GM12878 (cell line): ENCODE data around the gene CACFD1. TPM values are rescaled to one million over a fixed set of nuclear protein-coding genes. Genes with fewer than 3 reads are reported as not detected.

Source experiments
- ATAC-seq: fragments of 200-7000 bp; cut with Tn5 transposase; 3 replicates; pipeline ENCODE4 v1.9.1; 2020; ENCODE audit warnings: mild to moderate bottlenecking, moderate library complexity
- BruUV-seq: library from RNA; stranded (reverse); fragments of 400-500 nt; replicated peaks from 2 replicates; lab custom pipeline; 2021; lab: Mats Ljungman, UMichigan
- CTCF ChIA-PET: fragments of 300-600 bp; sonication (Branson Sonifier 250); formaldehyde crosslinking; extraction: SDS; loops from one replicate; lab custom pipeline; 2021; ENCODE audit warnings: inconsistent platforms; lab: Yijun Ruan, JAX
- POLR2A ChIA-PET: fragments of 350-600 bp; formaldehyde crosslinking; extraction: SDS; loops from one replicate; lab custom pipeline; 2021; ENCODE audit warnings: inconsistent platforms; lab: Charles Lee
- RAD21 ChIA-PET: fragments of 300-600 bp; sonication (Branson Sonifier 250); formaldehyde crosslinking; loops from one replicate; lab custom pipeline; 2023; ENCODE audit warnings: antibody characterized with exemption; ENCODE audit not compliant: unreplicated experiment; lab: Charles Lee
- SMC1A ChIA-PET: fragments of 300-600 bp; sonication (Branson Sonifier 250); formaldehyde crosslinking; loops from one replicate; lab custom pipeline; 2023; ENCODE audit not compliant: unreplicated experiment, uncharacterized antibody; lab: Charles Lee
- DNase-seq: peaks from one replicate; pipeline ENCODE4 v3.0.0-alpha.2; 2011; ENCODE audit warnings: low read depth, low spot score
- FAIRE-seq: peaks from 3 replicates; lab custom pipeline; 2011; peaks lifted over from hg19 to GRCh38; lab: Jason Lieb, UNC
- H2AFZ ChIP-seq: 2 replicates; pipeline ENCODE4 v1.6.0; 2011; ENCODE audit warnings: low read depth, low read length, control low read depth; ENCODE audit not compliant: control insufficient read depth
- H3K27ac ChIP-seq: 2 replicates; pipeline ENCODE4 v1.5.1; 2011; ENCODE audit warnings: control low read depth; ENCODE audit not compliant: control insufficient read depth, insufficient read depth
- H3K27me3 ChIP-seq, 2 experiments: replicated peaks in 1 of 2; 2 replicates each; pipeline versions ENCODE4 v1.6.0 to v1.6.1; 2011; ENCODE audit warnings: low read length in 1 of 2; ENCODE audit not compliant: control insufficient read depth in 2 of 2, insufficient read depth in 2 of 2
- H3K36me3 ChIP-seq, 2 experiments: 2 replicates each; pipeline ENCODE4 v1.5.1; 2011; ENCODE audit warnings: low read length in 1 of 2; ENCODE audit not compliant: control insufficient read depth in 2 of 2, insufficient read depth in 2 of 2
- H3K4me1 ChIP-seq: 2 replicates; pipeline ENCODE4 v1.6.1; 2011; ENCODE audit warnings: mild to moderate bottlenecking, low read length, moderate library complexity, mixed read lengths; ENCODE audit not compliant: control insufficient read depth, insufficient read depth
- H3K4me2 ChIP-seq: 2 replicates; pipeline ENCODE4 v1.6.0; 2011; ENCODE audit warnings: control low read depth; ENCODE audit not compliant: control insufficient read depth, insufficient read depth
- H3K4me3 ChIP-seq: fragments of 200-600 bp; sonication (generic); 2 replicates; pipeline ENCODE4 v1.5.1; 2016
- H3K79me2 ChIP-seq: 2 replicates; pipeline ENCODE4 v1.6.0; 2011; ENCODE audit warnings: low read length; ENCODE audit not compliant: control insufficient read depth, insufficient read depth
- H3K9ac ChIP-seq: 2 replicates; pipeline ENCODE4 v1.8.0; 2011; ENCODE audit warnings: low read length, control low read depth, mixed read lengths; ENCODE audit not compliant: control insufficient read depth, insufficient read depth
- H3K9me3 ChIP-seq: replicated peaks from 3 replicates; pipeline ENCODE4 v1.5.1; 2011; ENCODE audit warnings: mild to moderate bottlenecking, low read length; ENCODE audit not compliant: control insufficient read depth, insufficient read depth
- H4K20me1 ChIP-seq: 2 replicates; pipeline ENCODE4 v1.6.0; 2011; ENCODE audit not compliant: control insufficient read depth, insufficient read depth
- ATF2 ChIP-seq: IDR thresholded peaks from 2 replicates; pipeline ENCODE4 v1.6.1; 2012; ENCODE audit warnings: low read length, inconsistent platforms
- BCL3 ChIP-seq: IDR thresholded peaks from 2 replicates; pipeline ENCODE4 v1.6.1; 2011; ENCODE audit warnings: borderline replicate concordance, low read depth, mild to moderate bottlenecking, moderate library complexity, low read length; ENCODE audit not compliant: insufficient read depth, poor library complexity, severe bottlenecking
- EED ChIP-seq: sonication (generic); IDR thresholded peaks from 2 replicates; pipeline ENCODE4 v1.6.1; 2016; ENCODE audit warnings: antibody characterized with exemption, low read depth
- EP300 ChIP-seq, 2 experiments: fragments of 150-350 bp in 1 of 2; IDR thresholded peaks; 2 replicates each; pipeline ENCODE4 v1.6.1; 2011 to 2012; ENCODE audit warnings: low read depth in 2 of 2, low read length in 2 of 2, borderline replicate concordance in 1 of 2, improper control_type of control experiment in 1 of 2, inconsistent platforms in 1 of 2; ENCODE audit not compliant: control insufficient read depth in 1 of 2
- IRF4 ChIP-seq: IDR thresholded peaks from 2 replicates; pipeline ENCODE4 v1.6.1; 2011; ENCODE audit warnings: low read depth, low read length
- KAT2A ChIP-seq: conservative IDR thresholded peaks from 2 replicates; pipeline ENCODE4 v1.6.1; 2011; ENCODE audit warnings: low read depth, low read length; ENCODE audit not compliant: control insufficient read depth
- MTA3 ChIP-seq: IDR thresholded peaks from 2 replicates; pipeline ENCODE4 v1.6.1; 2012; ENCODE audit warnings: low read length, inconsistent platforms, borderline replicate concordance
- NBN ChIP-seq: fragments of 450-650 bp; IDR thresholded peaks from 2 replicates; pipeline ENCODE4 v1.6.1; 2016
- NR2F1 ChIP-seq: fragments of 450-650 bp; conservative IDR thresholded peaks from 2 replicates; pipeline ENCODE4 v1.6.1; 2017; ENCODE audit warnings: mild to moderate bottlenecking
- POLR2A ChIP-seq: IDR thresholded peaks from 2 replicates; pipeline ENCODE4 v1.6.1; 2011; ENCODE audit warnings: low read depth, mild to moderate bottlenecking, low read length
- RFX5 ChIP-seq: IDR thresholded peaks from 2 replicates; pipeline ENCODE4 v1.6.1; 2011; ENCODE audit warnings: low read depth, low read length, improper control_type of control experiment
- SIX5 ChIP-seq: IDR thresholded peaks from 2 replicates; pipeline ENCODE4 v1.6.1; 2011; ENCODE audit warnings: mild to moderate bottlenecking, low read depth, low read length, moderate library complexity; ENCODE audit not compliant: severe bottlenecking
- SKIL ChIP-seq: fragments of 450-650 bp; IDR thresholded peaks from 2 replicates; pipeline ENCODE4 v1.6.1; 2017; ENCODE audit warnings: mild to moderate bottlenecking, low read depth, inconsistent platforms; ENCODE audit not compliant: poor library complexity, severe bottlenecking
- ZBTB40 ChIP-seq: fragments of 450-650 bp; IDR thresholded peaks from 2 replicates; pipeline ENCODE4 v1.6.1; 2016; ENCODE audit warnings: mild to moderate bottlenecking, moderate library complexity, borderline replicate concordance
- ZNF24 ChIP-seq: fragments of 450-650 bp; IDR thresholded peaks from 2 replicates; pipeline ENCODE4 v1.6.1; 2017; ENCODE audit warnings: antibody characterized with exemption, mild to moderate bottlenecking
- WGBS: methylation state at CpG from one replicate; pipeline ENCODE4 v1.1.6; 2016; ENCODE audit warnings: low lambda C conversion rate; ENCODE audit not compliant: insufficient replicate concordance, insufficient coverage; ENCODE audit errors: missing lambda C conversion rate; 5-methylcytosine and 5-hydroxymethylcytosine counted together
- in situ Hi-C: fragments of 300-500 bp; cut with MboI; formaldehyde crosslinking; loops from 9 replicates; pipeline ENCODE4 v1.14.3; 2018; ENCODE audit warnings: mixed read lengths
- intact Hi-C: fragments of 100-400 bp; cut with micrococcal nuclease; formaldehyde crosslinking; loops from one replicate; pipeline ENCODE4 v1.14.2; 2022; ENCODE audit not compliant: unreplicated experiment
- polyA plus RNA-seq, 11 experiments: library from polyadenylated mRNA; depleted of rRNA in 4 of 11; unstranded in 6 of 11; stranded (reverse) in 5 of 11; fragments of >200 nt; fragmentation: Nextera tagmentation in 4 of 11; fragmentation: Illumina TruSeq in 1 of 11; extraction: Ambion mirVana in 4 of 11; extraction: Trizol in 1 of 11; gene quantifications; 1 replicate in 1 of 11; 2 replicates in 10 of 11; pipeline versions ENCODE4 v1.2.1 to v1.2.3, GENCODE V29; 2011 to 2016; ENCODE audit warnings: inconsistent platforms in 2 of 11, missing spikeins in 2 of 11, low read depth in 1 of 11
- total RNA-seq, 4 experiments: library from RNA; depleted of rRNA in 3 of 4; stranded (reverse); fragments of >200 nt in 3 of 4; fragmentation: Illumina TruSeq in 1 of 4; extraction: Trizol in 1 of 4; gene quantifications; 2 replicates each; pipeline versions ENCODE4 v1.2.1 to v1.2.3, GENCODE V29; 2013 to 2021

CACFD1 gene
- total and polyA plus RNA-seq, 10 of the 15 experiments (the other 5 are each of a cell fraction or from before 2014, with no cell fraction given): 0.09 to 5.8 (median 1.4) TPM; not detected in 1

GRCh38 chr9:133453651-133454050 is 6.1 kb upstream of the CACFD1 start (continued):
- TF ChIP-seq SKIL (no peak), NR2F1 (no peak), MTA3 (no peak)

GRCh38 chr9:133454325-133454724 is 5.5 kb upstream of the CACFD1 start:
- DNase-seq (no peak), FAIRE-seq (no peak), ATAC-seq (no peak)
- intact Hi-C loops: no loop called here
- H2AFZ ChIP-seq: no peak overlapping the region
- WGBS: 38% methylated on average over 19 of the region's 19 CpGs
- H3K79me2 ChIP-seq: no peaks in the 10 kb centered on the region
- ChIA-PET POLR2A (no interaction called here), CTCF (interaction anchor here (1.8 kb wide), 1 partner anchor 32 kb away, joined by 5 read pairs; no protein-coding TSS in a partner anchor), SMC1A (no interaction called here), RAD21 (no interaction called here)
- in situ Hi-C loops: no loop called here
- no peak overlapping the region for H3K9ac ChIP-seq
- no peak overlapping the region for H3K4me3 ChIP-seq
- no peaks in the 10 kb centered on the region; the same call in 1 of the 2 replicates for H3K4me1 ChIP-seq
- no TSS peak for BruUV-seq
- no peak overlapping the region for H3K27ac ChIP-seq
- no peaks in the 10 kb centered on the region for H3K9me3 ChIP-seq
- H3K36me3 ChIP-seq: no peaks in the 10 kb centered on the region
- H3K27me3 ChIP-seq: no peaks in the 10 kb centered on the region; a peak in 2 of 4 replicates
- H3K4me2 ChIP-seq: no peak overlapping the region
- H4K20me1 ChIP-seq: no peaks in the 10 kb centered on the region
- TF ChIP-seq RFX5: no peak
- no peak for TF ChIP-seq ZBTB40
- no peak for TF ChIP-seq EP300 (IDR thresholded peaks at IDR 0.05; ENCODE audit: borderline replicate concordance in 1 of 2, control insufficient read depth in 1 of 2, low read depth in 2 of 2, low read length in 2 of 2)
- no peak for TF ChIP-seq BCL3
- TF ChIP-seq ZNF24: no peak
- TF ChIP-seq SIX5: no peak
- no peak for TF ChIP-seq NBN
- no peak for TF ChIP-seq ATF2
- no peak for TF ChIP-seq POLR2A
- no peak for TF ChIP-seq KAT2A
- TF ChIP-seq IRF4: no peak
- no peak for TF ChIP-seq EED
